WTC11 (cell line): ENCODE measurements around the gene MAEA.

Source experiments
- CTCF ChIP-seq: fragments of 200-600 bp; IDR thresholded peaks from 2 replicates; pipeline ENCODE4 v1.8.0; 2022; ENCODE audit warnings: antibody characterized with exemption
- ELF4 ChIP-seq: sonication (generic); formaldehyde crosslinking; IDR thresholded peaks from 2 replicates; pipeline ENCODE4 v1.8.1; 2022; ENCODE audit warnings: low read depth, mild to moderate bottlenecking, moderate library complexity, missing genetic modification reagents
- ETV6 ChIP-seq: sonication (generic); formaldehyde crosslinking; IDR thresholded peaks from 2 replicates; pipeline ENCODE4 v1.8.1; 2022; ENCODE audit warnings: mild to moderate bottlenecking, missing genetic modification reagents
- NR1H2 ChIP-seq: sonication (generic); formaldehyde crosslinking; IDR thresholded peaks from 2 replicates; pipeline ENCODE4 v1.9.0; 2021; ENCODE audit warnings: mild to moderate bottlenecking, moderate library complexity, missing genetic modification reagents
- USF1 ChIP-seq: sonication (generic); formaldehyde crosslinking; IDR thresholded peaks from 2 replicates; pipeline ENCODE4 v1.8.0; 2022; ENCODE audit warnings: mild to moderate bottlenecking, missing genetic modification reagents
- ZNF121 ChIP-seq: sonication (generic); formaldehyde crosslinking; IDR thresholded peaks from 2 replicates; pipeline ENCODE4 v1.8.0; 2023; ENCODE audit warnings: missing genetic modification reagents

- TF ChIP-seq NR1H2 (CRISPR knock-in tag) (no peak), CTCF (no peak), ELF4 (CRISPR knock-in tag) (no peak), USF1 (no peak), ZNF121 (CRISPR knock-in tag) (no peak), ETV6 (no peak)
These were observed 35.4 kb downstream of the MAEA start for GRCh38 chr4:1325176-1325480.
